HepG2 (cell line): ENCODE measurements around the gene ASXL1. TPM values are rescaled to one million over a fixed set of nuclear protein-coding genes. Genes with fewer than 3 reads are reported as not detected.
A peak's percentile ranks its signal among the peaks of the same experiment; 100 is the strongest.

Experiments used
- HNF4A ChIP-seq: sonication (generic); formaldehyde crosslinking; IDR thresholded peaks from 2 replicates; pipeline ENCODE4 v1.4.0; 2020; ENCODE audit warnings: missing genetic modification reagents
- MAFG ChIP-seq: sonication (generic); formaldehyde crosslinking; IDR thresholded peaks from 2 replicates; pipeline ENCODE4 v1.5.1; 2020; ENCODE audit warnings: mild to moderate bottlenecking, missing genetic modification reagents
- SP4 ChIP-seq: sonication (generic); formaldehyde crosslinking; IDR thresholded peaks from 2 replicates; pipeline ENCODE4 v1.8.1; 2023; ENCODE audit warnings: mild to moderate bottlenecking, missing genetic modification reagents
- ZNF570 ChIP-seq: sonication (generic); formaldehyde crosslinking; IDR thresholded peaks from 2 replicates; pipeline ENCODE4 v1.4.0; 2020; ENCODE audit warnings: mild to moderate bottlenecking, missing genetic modification reagents, borderline replicate concordance
- polyA plus RNA-seq, 8 experiments: library from polyadenylated mRNA; depleted of rRNA in 3 of 8; stranded (reverse) in 7 of 8; unstranded in 1 of 8; fragments of >200 nt; fragmentation: Illumina TruSeq in 4 of 8; extraction: Trizol in 4 of 8; gene quantifications; 2 replicates each; pipeline versions ENCODE4 v1.2.1 to v1.2.3, GENCODE V29; 2011 to 2016; ENCODE audit warnings: low read depth in 4 of 8, missing spikeins in 1 of 8, mixed read lengths in 1 of 8; ENCODE audit not compliant: insufficient read depth in 1 of 8
- total RNA-seq, 5 experiments: library from RNA; depleted of rRNA; stranded (reverse); fragments of >200 nt; fragmentation: Illumina TruSeq; extraction: Trizol; gene quantifications; 2 replicates each; pipeline ENCODE4 v1.2.3, GENCODE V29; 2016; ENCODE audit warnings: low read depth in 1 of 5
- TF ChIP-seq, protein P1 (sequence below): sonication (generic); formaldehyde crosslinking; IDR thresholded peaks from 2 replicates; pipeline ENCODE4 v1.4.0; 2020; ENCODE audit warnings: mild to moderate bottlenecking, missing genetic modification reagents
- TF ChIP-seq, protein P2 (sequence below): sonication (generic); formaldehyde crosslinking; IDR thresholded peaks from 2 replicates; pipeline ENCODE4 v1.8.1; 2023; ENCODE audit warnings: mild to moderate bottlenecking, moderate library complexity, missing genetic modification reagents
- TF ChIP-seq, protein P3 (sequence below): sonication (generic); formaldehyde crosslinking; IDR thresholded peaks from one replicate; pipeline ENCODE4 v1.5.1; 2020; ENCODE audit warnings: mild to moderate bottlenecking, missing genetic modification reagents; ENCODE audit errors: not compliant biosample characterization
- TF ChIP-seq, protein P4 (sequence below), 2 experiments: fragments of 450-650 bp in 1 of 2; sonication (generic) in 1 of 2; formaldehyde crosslinking; IDR thresholded peaks; 2 replicates each; pipeline versions ENCODE4 v1.5.0 to v1.8.0; 2020 to 2022; ENCODE audit warnings: mild to moderate bottlenecking in 1 of 2, missing genetic modification reagents in 1 of 2
- TF ChIP-seq, protein P5 (sequence below): sonication (generic); formaldehyde crosslinking; IDR thresholded peaks from 2 replicates; pipeline ENCODE4 v1.5.0; 2020; ENCODE audit warnings: missing genetic modification reagents
- TF ChIP-seq, protein P6 (sequence below): sonication (generic); formaldehyde crosslinking; IDR thresholded peaks from 2 replicates; pipeline ENCODE4 v1.8.0; 2022; ENCODE audit warnings: mild to moderate bottlenecking, missing genetic modification reagents
- TF ChIP-seq, protein P7 (sequence below): sonication (generic); formaldehyde crosslinking; IDR thresholded peaks from 2 replicates; pipeline ENCODE4 v1.4.0; 2020; ENCODE audit warnings: mild to moderate bottlenecking, low read depth, missing genetic modification reagents
- TF ChIP-seq, protein P8 (sequence below): sonication (generic); formaldehyde crosslinking; IDR thresholded peaks from 2 replicates; pipeline ENCODE4 v1.8.1; 2023; ENCODE audit warnings: mild to moderate bottlenecking, missing genetic modification reagents, borderline replicate concordance

ASXL1 gene
- total and polyA plus RNA-seq, 2 of the 13 experiments (the other 11 are each of a cell fraction or from before 2014, with no cell fraction given): 62.1 to 74.8 TPM

DNA sequence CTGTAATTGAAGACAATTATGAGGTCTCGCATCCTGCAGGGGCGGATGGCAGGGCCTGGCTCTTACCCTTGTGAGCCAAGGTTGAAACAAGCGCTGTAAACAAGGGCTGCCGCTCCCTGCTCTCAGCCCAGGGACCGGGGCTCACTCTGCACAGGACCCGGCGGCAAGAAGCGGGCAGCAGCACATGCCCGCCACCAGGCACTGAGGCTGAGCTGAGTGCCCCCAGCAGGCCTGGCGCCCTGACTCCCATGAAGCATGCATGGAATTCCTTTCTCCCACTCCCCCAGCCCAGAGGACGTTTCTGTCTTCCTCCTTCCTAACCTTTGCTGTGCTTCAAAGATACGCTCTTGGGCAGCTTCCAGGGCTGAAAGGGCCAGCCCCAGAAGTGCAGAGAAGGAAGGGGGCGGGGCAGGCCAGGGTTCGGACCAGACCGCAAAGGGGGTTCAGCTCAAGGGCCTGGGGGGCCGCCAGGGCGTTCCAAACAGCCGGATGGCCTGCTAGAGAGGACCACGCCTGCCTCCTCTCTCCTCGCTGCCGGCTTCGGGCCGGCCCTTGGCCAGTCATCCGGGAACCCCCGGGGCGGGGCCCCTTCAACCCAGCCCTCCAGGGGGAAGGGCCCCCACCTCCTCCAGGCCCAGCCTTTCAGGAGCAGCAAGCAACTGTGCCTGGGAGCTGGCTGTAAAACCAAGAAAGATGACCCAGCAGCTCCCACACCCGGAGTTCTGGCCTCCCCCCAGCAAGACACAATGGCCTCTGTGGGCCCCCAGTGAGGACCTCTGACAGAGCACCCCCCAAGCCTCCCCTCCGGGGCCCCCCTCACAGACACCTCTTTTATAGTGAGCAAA, 117.1 kb downstream of the ASXL1 start (continued):
- TF ChIP-seq, protein P1, sequence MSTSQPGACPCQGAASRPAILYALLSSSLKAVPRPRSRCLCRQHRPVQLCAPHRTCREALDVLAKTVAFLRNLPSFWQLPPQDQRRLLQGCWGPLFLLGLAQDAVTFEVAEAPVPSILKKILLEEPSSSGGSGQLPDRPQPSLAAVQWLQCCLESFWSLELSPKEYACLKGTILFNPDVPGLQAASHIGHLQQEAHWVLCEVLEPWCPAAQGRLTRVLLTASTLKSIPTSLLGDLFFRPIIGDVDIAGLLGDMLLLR: peak; percentile 85; the same call in 1 of the 2 replicates
- TF ChIP-seq SP4 (CRISPR knock-in tag): peak; percentile 67; the same call in 1 of the 2 replicates
- TF ChIP-seq ZNF570: peak; percentile 82; the same call in 1 of the 2 replicates
- TF ChIP-seq, protein P2, sequence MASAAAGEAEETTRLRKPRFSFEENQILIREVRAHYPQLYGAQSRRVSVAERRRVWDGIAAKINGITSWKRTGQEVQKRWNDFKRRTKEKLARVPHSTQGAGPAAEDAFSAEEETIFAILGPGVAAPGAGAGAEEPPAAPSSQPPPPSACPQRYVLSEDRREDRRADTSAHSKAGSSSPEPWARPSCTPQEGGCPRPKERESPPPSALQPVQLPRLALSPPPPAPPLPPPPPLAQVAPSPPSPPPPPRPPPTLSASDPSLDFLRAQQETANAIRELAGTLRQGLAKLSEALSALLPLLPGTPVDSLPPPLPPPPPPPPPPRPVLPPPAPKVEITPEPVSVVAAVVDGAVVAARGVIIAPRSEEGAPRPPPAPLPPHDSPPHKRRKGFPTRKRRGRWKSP: peak; percentile 70
- TF ChIP-seq, protein P3, sequence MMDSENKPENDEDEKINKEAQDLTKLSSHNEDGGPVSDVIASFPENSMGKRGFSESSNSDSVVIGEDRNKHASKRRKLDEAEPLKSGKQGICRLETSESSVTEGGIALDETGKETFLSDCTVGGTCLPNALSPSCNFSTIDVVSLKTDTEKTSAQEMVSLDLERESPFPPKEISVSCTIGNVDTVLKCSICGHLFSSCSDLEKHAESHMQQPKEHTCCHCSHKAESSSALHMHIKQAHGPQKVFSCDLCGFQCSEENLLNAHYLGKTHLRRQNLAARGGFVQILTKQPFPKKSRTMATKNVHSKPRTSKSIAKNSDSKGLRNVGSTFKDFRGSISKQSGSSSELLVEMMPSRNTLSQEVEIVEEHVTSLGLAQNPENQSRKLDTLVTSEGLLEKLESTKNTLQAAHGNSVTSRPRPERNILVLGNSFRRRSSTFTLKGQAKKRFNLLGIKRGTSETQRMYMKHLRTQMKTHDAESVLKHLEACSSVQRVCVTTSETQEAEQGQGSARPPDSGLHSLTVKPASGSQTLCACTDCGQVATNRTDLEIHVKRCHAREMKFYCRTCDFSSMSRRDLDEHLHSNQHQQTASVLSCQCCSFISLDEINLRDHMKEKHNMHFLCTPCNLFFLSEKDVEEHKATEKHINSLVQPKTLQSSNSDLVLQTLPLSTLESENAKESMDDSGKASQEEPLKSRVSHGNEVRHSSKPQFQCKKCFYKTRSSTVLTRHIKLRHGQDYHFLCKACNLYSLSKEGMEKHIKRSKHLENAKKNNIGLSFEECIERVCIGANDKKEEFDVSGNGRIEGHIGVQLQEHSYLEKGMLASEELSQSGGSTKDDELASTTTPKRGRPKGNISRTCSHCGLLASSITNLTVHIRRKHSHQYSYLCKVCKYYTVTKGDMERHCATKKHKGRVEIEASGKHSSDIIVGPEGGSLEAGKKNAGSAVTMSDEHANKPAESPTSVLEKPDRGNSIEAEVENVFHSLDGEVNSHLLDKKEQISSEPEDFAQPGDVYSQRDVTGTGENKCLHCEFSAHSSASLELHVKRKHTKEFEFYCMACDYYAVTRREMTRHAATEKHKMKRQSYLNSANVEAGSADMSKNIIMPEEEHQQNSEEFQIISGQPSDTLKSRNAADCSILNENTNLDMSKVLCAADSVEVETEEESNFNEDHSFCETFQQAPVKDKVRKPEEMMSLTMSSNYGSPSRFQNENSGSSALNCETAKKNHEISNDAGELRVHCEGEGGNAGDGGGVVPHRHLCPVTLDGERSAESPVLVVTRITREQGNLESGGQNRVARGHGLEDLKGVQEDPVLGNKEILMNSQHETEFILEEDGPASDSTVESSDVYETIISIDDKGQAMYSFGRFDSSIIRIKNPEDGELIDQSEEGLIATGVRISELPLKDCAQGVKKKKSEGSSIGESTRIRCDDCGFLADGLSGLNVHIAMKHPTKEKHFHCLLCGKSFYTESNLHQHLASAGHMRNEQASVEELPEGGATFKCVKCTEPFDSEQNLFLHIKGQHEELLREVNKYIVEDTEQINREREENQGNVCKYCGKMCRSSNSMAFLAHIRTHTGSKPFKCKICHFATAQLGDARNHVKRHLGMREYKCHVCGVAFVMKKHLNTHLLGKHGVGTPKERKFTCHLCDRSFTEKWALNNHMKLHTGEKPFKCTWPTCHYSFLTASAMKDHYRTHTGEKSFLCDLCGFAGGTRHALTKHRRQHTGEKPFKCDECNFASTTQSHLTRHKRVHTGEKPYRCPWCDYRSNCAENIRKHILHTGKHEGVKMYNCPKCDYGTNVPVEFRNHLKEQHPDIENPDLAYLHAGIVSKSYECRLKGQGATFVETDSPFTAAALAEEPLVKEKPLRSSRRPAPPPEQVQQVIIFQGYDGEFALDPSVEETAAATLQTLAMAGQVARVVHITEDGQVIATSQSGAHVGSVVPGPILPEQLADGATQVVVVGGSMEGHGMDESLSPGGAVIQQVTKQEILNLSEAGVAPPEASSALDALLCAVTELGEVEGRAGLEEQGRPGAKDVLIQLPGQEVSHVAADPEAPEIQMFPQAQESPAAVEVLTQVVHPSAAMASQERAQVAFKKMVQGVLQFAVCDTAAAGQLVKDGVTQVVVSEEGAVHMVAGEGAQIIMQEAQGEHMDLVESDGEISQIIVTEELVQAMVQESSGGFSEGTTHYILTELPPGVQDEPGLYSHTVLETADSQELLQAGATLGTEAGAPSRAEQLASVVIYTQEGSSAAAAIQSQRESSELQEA (CRISPR knock-in tag): no peak
- TF ChIP-seq, protein P4, sequence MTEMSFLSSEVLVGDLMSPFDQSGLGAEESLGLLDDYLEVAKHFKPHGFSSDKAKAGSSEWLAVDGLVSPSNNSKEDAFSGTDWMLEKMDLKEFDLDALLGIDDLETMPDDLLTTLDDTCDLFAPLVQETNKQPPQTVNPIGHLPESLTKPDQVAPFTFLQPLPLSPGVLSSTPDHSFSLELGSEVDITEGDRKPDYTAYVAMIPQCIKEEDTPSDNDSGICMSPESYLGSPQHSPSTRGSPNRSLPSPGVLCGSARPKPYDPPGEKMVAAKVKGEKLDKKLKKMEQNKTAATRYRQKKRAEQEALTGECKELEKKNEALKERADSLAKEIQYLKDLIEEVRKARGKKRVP (CRISPR knock-in tag; IDR thresholded peaks at IDR 0.05): no peak
- TF ChIP-seq, protein P5, sequence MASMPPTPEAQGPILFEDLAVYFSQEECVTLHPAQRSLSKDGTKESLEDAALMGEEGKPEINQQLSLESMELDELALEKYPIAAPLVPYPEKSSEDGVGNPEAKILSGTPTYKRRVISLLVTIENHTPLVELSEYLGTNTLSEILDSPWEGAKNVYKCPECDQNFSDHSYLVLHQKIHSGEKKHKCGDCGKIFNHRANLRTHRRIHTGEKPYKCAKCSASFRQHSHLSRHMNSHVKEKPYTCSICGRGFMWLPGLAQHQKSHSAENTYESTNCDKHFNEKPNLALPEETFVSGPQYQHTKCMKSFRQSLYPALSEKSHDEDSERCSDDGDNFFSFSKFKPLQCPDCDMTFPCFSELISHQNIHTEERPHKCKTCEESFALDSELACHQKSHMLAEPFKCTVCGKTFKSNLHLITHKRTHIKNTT (CRISPR knock-in tag): no peak
- TF ChIP-seq MAFG (CRISPR knock-in tag): no peak
- TF ChIP-seq, protein P6, sequence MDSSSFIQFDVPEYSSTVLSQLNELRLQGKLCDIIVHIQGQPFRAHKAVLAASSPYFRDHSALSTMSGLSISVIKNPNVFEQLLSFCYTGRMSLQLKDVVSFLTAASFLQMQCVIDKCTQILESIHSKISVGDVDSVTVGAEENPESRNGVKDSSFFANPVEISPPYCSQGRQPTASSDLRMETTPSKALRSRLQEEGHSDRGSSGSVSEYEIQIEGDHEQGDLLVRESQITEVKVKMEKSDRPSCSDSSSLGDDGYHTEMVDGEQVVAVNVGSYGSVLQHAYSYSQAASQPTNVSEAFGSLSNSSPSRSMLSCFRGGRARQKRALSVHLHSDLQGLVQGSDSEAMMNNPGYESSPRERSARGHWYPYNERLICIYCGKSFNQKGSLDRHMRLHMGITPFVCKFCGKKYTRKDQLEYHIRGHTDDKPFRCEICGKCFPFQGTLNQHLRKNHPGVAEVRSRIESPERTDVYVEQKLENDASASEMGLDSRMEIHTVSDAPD (CRISPR knock-in tag): no peak; the same call in 1 of the 2 replicates
- peak; percentile 71 for TF ChIP-seq HNF4A (CRISPR knock-in tag)
- TF ChIP-seq, protein P7, sequence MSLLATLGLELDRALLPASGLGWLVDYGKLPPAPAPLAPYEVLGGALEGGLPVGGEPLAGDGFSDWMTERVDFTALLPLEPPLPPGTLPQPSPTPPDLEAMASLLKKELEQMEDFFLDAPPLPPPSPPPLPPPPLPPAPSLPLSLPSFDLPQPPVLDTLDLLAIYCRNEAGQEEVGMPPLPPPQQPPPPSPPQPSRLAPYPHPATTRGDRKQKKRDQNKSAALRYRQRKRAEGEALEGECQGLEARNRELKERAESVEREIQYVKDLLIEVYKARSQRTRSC (CRISPR knock-in tag): peak; percentile 84; the same call in 1 of the 2 replicates
- TF ChIP-seq, protein P8, sequence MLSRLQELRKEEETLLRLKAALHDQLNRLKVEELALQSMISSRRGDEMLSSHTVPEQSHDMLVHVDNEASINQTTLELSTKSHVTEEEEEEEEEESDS (CRISPR knock-in tag): peak; percentile 84; the same call in 1 of the 2 replicates
